GM12878 (cell line): ENCODE measurements around the gene TMEM86B. TPM values are rescaled to one million over a fixed set of nuclear protein-coding genes. Genes with fewer than 3 reads are reported as not detected.

Experiments used
- ATAC-seq: fragments of 200-7000 bp; cut with Tn5 transposase; 3 replicates; pipeline ENCODE4 v1.9.1; 2020; ENCODE audit warnings: mild to moderate bottlenecking, moderate library complexity
- Bru-seq: library from RNA; stranded (reverse); fragments of 400-500 nt; gene quantifications from one replicate; lab custom pipeline; 2021; lab: Mats Ljungman, UMichigan
- BruChase-seq, 2 experiments: library from RNA; stranded (reverse); fragments of 400-500 nt; gene quantifications; one replicate each; lab custom pipeline; 2021; lab: Mats Ljungman, UMichigan
- BruUV-seq: library from RNA; stranded (reverse); fragments of 400-500 nt; replicated peaks from 2 replicates; lab custom pipeline; 2021; lab: Mats Ljungman, UMichigan
- CTCF ChIA-PET: fragments of 300-600 bp; sonication (Branson Sonifier 250); formaldehyde crosslinking; extraction: SDS; loops from one replicate; lab custom pipeline; 2021; ENCODE audit warnings: inconsistent platforms; lab: Yijun Ruan, JAX
- POLR2A ChIA-PET: fragments of 350-600 bp; formaldehyde crosslinking; extraction: SDS; loops from one replicate; lab custom pipeline; 2021; ENCODE audit warnings: inconsistent platforms; lab: Charles Lee
- RAD21 ChIA-PET: fragments of 300-600 bp; sonication (Branson Sonifier 250); formaldehyde crosslinking; loops from one replicate; lab custom pipeline; 2023; ENCODE audit warnings: antibody characterized with exemption; ENCODE audit not compliant: unreplicated experiment; lab: Charles Lee
- SMC1A ChIA-PET: fragments of 300-600 bp; sonication (Branson Sonifier 250); formaldehyde crosslinking; loops from one replicate; lab custom pipeline; 2023; ENCODE audit not compliant: unreplicated experiment, uncharacterized antibody; lab: Charles Lee
- DNase-seq: peaks from one replicate; pipeline ENCODE4 v3.0.0-alpha.2; 2011; ENCODE audit warnings: low read depth, low spot score
- FAIRE-seq: peaks from 3 replicates; lab custom pipeline; 2011; peaks lifted over from hg19 to GRCh38; lab: Jason Lieb, UNC
- H2AFZ ChIP-seq: 2 replicates; pipeline ENCODE4 v1.6.0; 2011; ENCODE audit warnings: low read depth, low read length, control low read depth; ENCODE audit not compliant: control insufficient read depth
- H3K27ac ChIP-seq: 2 replicates; pipeline ENCODE4 v1.5.1; 2011; ENCODE audit warnings: control low read depth; ENCODE audit not compliant: control insufficient read depth, insufficient read depth
- H3K27me3 ChIP-seq, 2 experiments: replicated peaks in 1 of 2; 2 replicates each; pipeline versions ENCODE4 v1.6.0 to v1.6.1; 2011; ENCODE audit warnings: low read length in 1 of 2; ENCODE audit not compliant: control insufficient read depth in 2 of 2, insufficient read depth in 2 of 2
- H3K36me3 ChIP-seq, 2 experiments: 2 replicates each; pipeline ENCODE4 v1.5.1; 2011; ENCODE audit warnings: low read length in 1 of 2; ENCODE audit not compliant: control insufficient read depth in 2 of 2, insufficient read depth in 2 of 2
- H3K4me1 ChIP-seq: 2 replicates; pipeline ENCODE4 v1.6.1; 2011; ENCODE audit warnings: mild to moderate bottlenecking, low read length, moderate library complexity, mixed read lengths; ENCODE audit not compliant: control insufficient read depth, insufficient read depth
- H3K4me2 ChIP-seq: 2 replicates; pipeline ENCODE4 v1.6.0; 2011; ENCODE audit warnings: control low read depth; ENCODE audit not compliant: control insufficient read depth, insufficient read depth
- H3K4me3 ChIP-seq: fragments of 200-600 bp; sonication (generic); 2 replicates; pipeline ENCODE4 v1.5.1; 2016
- H3K79me2 ChIP-seq: 2 replicates; pipeline ENCODE4 v1.6.0; 2011; ENCODE audit warnings: low read length; ENCODE audit not compliant: control insufficient read depth, insufficient read depth
- H3K9ac ChIP-seq: 2 replicates; pipeline ENCODE4 v1.8.0; 2011; ENCODE audit warnings: low read length, control low read depth, mixed read lengths; ENCODE audit not compliant: control insufficient read depth, insufficient read depth
- H3K9me3 ChIP-seq: replicated peaks from 3 replicates; pipeline ENCODE4 v1.5.1; 2011; ENCODE audit warnings: mild to moderate bottlenecking, low read length; ENCODE audit not compliant: control insufficient read depth, insufficient read depth
- H4K20me1 ChIP-seq: 2 replicates; pipeline ENCODE4 v1.6.0; 2011; ENCODE audit not compliant: control insufficient read depth, insufficient read depth
- PML ChIP-seq: IDR thresholded peaks from 2 replicates; pipeline ENCODE4 v1.6.1; 2012; ENCODE audit warnings: low read length, inconsistent platforms
- WGBS: methylation state at CpG from one replicate; pipeline ENCODE4 v1.1.6; 2016; ENCODE audit warnings: low lambda C conversion rate; ENCODE audit not compliant: insufficient replicate concordance, insufficient coverage; ENCODE audit errors: missing lambda C conversion rate; 5-methylcytosine and 5-hydroxymethylcytosine counted together
- in situ Hi-C: fragments of 300-500 bp; cut with MboI; formaldehyde crosslinking; loops from 9 replicates; pipeline ENCODE4 v1.14.3; 2018; ENCODE audit warnings: mixed read lengths
- intact Hi-C: fragments of 100-400 bp; cut with micrococcal nuclease; formaldehyde crosslinking; loops from one replicate; pipeline ENCODE4 v1.14.2; 2022; ENCODE audit not compliant: unreplicated experiment
- long read RNA-seq, 2 experiments: library from polyadenylated mRNA; unstranded; transcript quantifications; one replicate each; pipeline ENCODE4 v2.0.0, GENCODE V29; 2019 to 2020
- polyA minus RNA-seq, 3 experiments: library from RNA; depleted of rRNA, polyadenylated mRNA; stranded (reverse); fragments of >200 nt; gene quantifications; 2 replicates each; pipeline ENCODE4 v1.2.3, GENCODE V29; 2011
- polyA plus RNA-seq, 11 experiments: library from polyadenylated mRNA; depleted of rRNA in 4 of 11; unstranded in 6 of 11; stranded (reverse) in 5 of 11; fragments of >200 nt; fragmentation: Nextera tagmentation in 4 of 11; fragmentation: Illumina TruSeq in 1 of 11; extraction: Ambion mirVana in 4 of 11; extraction: Trizol in 1 of 11; gene quantifications; 1 replicate in 1 of 11; 2 replicates in 10 of 11; pipeline versions ENCODE4 v1.2.1 to v1.2.3, GENCODE V29; 2011 to 2016; ENCODE audit warnings: inconsistent platforms in 2 of 11, missing spikeins in 2 of 11, low read depth in 1 of 11
- total RNA-seq, 4 experiments: library from RNA; depleted of rRNA in 3 of 4; stranded (reverse); fragments of >200 nt in 3 of 4; fragmentation: Illumina TruSeq in 1 of 4; extraction: Trizol in 1 of 4; gene quantifications; 2 replicates each; pipeline versions ENCODE4 v1.2.1 to v1.2.3, GENCODE V29; 2013 to 2021
- TF ChIP-seq, protein P1 (sequence below): fragments of 450-650 bp; IDR thresholded peaks from 2 replicates; pipeline ENCODE4 v1.6.1; 2017; ENCODE audit warnings: mild to moderate bottlenecking, moderate library complexity

Gene TMEM86B, protein sequence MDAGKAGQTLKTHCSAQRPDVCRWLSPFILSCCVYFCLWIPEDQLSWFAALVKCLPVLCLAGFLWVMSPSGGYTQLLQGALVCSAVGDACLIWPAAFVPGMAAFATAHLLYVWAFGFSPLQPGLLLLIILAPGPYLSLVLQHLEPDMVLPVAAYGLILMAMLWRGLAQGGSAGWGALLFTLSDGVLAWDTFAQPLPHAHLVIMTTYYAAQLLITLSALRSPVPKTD
- total RNA-seq (2013; cell fraction: nucleolus; rRNA removed): 14.6 and 18.3 TPM in 2 replicates
- total RNA-seq (2014; rRNA removed): 3.4 and 3.8 TPM in 2 replicates
- 1.1 and 1.6 TPM in 2 replicates for total RNA-seq (2014; rRNA removed; fragmentation: Illumina TruSeq; extraction: Trizol)
- total RNA-seq (2021): 6.6 and 8.3 TPM in 2 replicates
- polyA plus RNA-seq (2011; ENCODE audit: low read depth): 1.9 TPM
- 0.49 and 1.5 TPM in 2 replicates for polyA plus RNA-seq (2011; rRNA removed)
- 2.8 and 4.8 TPM in 2 replicates for polyA plus RNA-seq (2011; cell fraction: cytosol; rRNA removed)
- 25.0 and 32.6 TPM in 2 replicates for polyA plus RNA-seq (2011; cell fraction: nucleus; rRNA removed)
- 3.7 and 4.3 TPM in 2 replicates for polyA plus RNA-seq (2012)
- polyA plus RNA-seq (2014; fragmentation: Illumina TruSeq; extraction: Trizol): 0.70 and 1.8 TPM in 2 replicates
- polyA plus RNA-seq (2014; fragmentation: Nextera tagmentation; extraction: Ambion mirVana): 1 to 10 TPM in 1 of 2 experiments, under 1 TPM in 1; 0.26 to 1.2 TPM
- polyA plus RNA-seq (2014; rRNA removed): 9.1 and 10.6 TPM in 2 replicates
- polyA plus RNA-seq (2016; fragmentation: Nextera tagmentation; extraction: Ambion mirVana): 1 to 10 TPM; 1.7 to 1.9 TPM
- polyA minus RNA-seq (2011; rRNA and poly(A)+ RNA removed): 1.4 and 4.0 TPM in 2 replicates
- not detected in 2 replicates for polyA minus RNA-seq (2011; cell fraction: cytosol; rRNA and poly(A)+ RNA removed)
- 3.9 and 9.2 TPM in 2 replicates for polyA minus RNA-seq (2011; cell fraction: nucleus; rRNA and poly(A)+ RNA removed)
- Bru-seq, nascent RNA: percentile 57 among the genes with signal in this experiment
- BruChase-seq, experiment 1, labeled RNA remaining after a 6-hour chase: percentile 75 among the genes with signal in this experiment
- percentile 72 among the genes with signal in this experiment for BruChase-seq, experiment 2, labeled RNA remaining after a 2-hour chase
- long read RNA-seq, experiment 1: 0 reads
- long read RNA-seq, experiment 2: 0 reads

DNA sequence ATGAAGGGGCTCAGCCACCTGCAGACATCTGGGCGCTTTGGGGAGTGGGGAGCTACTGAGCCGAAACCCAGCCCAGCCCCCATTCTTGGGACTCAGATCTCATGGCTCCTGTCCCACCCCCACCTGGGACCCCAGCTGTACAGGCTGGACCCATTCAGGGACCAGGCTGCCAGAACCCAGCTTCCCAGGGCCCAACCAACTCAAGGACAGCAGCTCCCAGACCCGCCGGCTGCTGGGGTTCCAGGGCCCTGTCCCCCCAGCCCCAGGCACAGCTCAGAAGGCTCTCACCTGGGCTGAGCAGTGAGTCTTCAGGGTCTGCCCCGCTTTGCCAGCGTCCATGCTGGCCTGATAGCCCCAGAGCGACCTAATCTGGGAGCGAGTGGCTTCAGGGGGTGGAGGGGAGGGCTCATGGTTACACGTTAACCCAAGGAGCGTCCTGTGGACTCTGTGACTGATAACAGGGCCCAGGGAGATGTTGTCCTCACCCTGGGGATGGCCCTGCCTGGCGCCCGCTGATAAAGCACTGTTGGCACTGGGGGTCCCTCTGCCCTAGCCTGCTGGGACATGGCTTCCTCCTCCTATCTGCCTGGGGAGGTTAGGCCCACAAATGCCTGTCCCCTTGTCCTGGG is at the start of gene TMEM86B:
Gene TMEM86B, minus strand, starts transcription at position 361 of the 629 bp plus-strand sequence. Its CDS starts 22 bp downstream, at position 339.
- WGBS: 89% methylated on average over 12 of the region's 12 CpGs
- CTCF ChIA-PET: no interaction called here
- Histone ChIP-seq H3K9ac (no peak within 1 kb of the TSS), H3K4me1 (no peaks in the 10 kb centered on the region), H2AFZ (no peak within 1 kb of the TSS), H3K4me3 (no peak within 1 kb of the TSS), H3K79me2 (no peaks in the 10 kb centered on the region), H3K9me3 (no peaks in the 10 kb centered on the region), H3K27me3 (no peaks in the 10 kb centered on the region), H3K4me2 (no peak within 1 kb of the TSS), H3K27ac (no peak within 1 kb of the TSS), H3K36me3 (peaks cover 8 to 41% of the 10 kb centered on the region in 2 experiments; a peak in 3 of 4 replicates), H4K20me1 (peaks cover 3% of the 10 kb centered on the region; the same call in 1 of the 2 replicates)
- TF ChIP-seq PML: 0 out of 2 replicates have a peak, but pooled peaks have one; percentile 35
- TF ChIP-seq, protein P1, sequence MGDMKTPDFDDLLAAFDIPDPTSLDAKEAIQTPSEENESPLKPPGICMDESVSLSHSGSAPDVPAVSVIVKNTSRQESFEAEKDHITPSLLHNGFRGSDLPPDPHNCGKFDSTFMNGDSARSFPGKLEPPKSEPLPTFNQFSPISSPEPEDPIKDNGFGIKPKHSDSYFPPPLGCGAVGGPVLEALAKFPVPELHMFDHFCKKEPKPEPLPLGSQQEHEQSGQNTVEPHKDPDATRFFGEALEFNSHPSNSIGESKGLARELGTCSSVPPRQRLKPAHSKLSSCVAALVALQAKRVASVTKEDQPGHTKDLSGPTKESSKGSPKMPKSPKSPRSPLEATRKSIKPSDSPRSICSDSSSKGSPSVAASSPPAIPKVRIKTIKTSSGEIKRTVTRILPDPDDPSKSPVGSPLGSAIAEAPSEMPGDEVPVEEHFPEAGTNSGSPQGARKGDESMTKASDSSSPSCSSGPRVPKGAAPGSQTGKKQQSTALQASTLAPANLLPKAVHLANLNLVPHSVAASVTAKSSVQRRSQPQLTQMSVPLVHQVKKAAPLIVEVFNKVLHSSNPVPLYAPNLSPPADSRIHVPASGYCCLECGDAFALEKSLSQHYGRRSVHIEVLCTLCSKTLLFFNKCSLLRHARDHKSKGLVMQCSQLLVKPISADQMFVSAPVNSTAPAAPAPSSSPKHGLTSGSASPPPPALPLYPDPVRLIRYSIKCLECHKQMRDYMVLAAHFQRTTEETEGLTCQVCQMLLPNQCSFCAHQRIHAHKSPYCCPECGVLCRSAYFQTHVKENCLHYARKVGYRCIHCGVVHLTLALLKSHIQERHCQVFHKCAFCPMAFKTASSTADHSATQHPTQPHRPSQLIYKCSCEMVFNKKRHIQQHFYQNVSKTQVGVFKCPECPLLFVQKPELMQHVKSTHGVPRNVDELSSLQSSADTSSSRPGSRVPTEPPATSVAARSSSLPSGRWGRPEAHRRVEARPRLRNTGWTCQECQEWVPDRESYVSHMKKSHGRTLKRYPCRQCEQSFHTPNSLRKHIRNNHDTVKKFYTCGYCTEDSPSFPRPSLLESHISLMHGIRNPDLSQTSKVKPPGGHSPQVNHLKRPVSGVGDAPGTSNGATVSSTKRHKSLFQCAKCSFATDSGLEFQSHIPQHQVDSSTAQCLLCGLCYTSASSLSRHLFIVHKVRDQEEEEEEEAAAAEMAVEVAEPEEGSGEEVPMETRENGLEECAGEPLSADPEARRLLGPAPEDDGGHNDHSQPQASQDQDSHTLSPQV: no peak
- FAIRE-seq (no peak), DNase-seq (no peak), ATAC-seq (no peak)
- in situ Hi-C loops (no loop called here), intact Hi-C loops (no loop called here)
- SMC1A ChIA-PET: no interaction called here
- POLR2A ChIA-PET: no interaction called here
- no TSS peak for BruUV-seq
- RAD21 ChIA-PET: no interaction called here
